ENCODE results near the gene MYOT. TPM values are rescaled to one million over a fixed set of nuclear protein-coding genes. Genes with fewer than 3 reads are reported as not detected.

MYOT gene
- total RNA-seq, 1 donor = not detected

- TF ChIP-seq CTCF (IDR thresholded peaks at IDR 0.05; ENCODE audit: insufficient read depth, low read length) = no peak
- DNase-seq (ENCODE audit: low read depth) = no peak
- H3K4me3 ChIP-seq (ENCODE audit: low read depth, low read length) = no peak overlapping the region
Observed at GRCh38 chr5:137894586-137894985, 26.9 kb downstream of the MYOT start.

DNA sequence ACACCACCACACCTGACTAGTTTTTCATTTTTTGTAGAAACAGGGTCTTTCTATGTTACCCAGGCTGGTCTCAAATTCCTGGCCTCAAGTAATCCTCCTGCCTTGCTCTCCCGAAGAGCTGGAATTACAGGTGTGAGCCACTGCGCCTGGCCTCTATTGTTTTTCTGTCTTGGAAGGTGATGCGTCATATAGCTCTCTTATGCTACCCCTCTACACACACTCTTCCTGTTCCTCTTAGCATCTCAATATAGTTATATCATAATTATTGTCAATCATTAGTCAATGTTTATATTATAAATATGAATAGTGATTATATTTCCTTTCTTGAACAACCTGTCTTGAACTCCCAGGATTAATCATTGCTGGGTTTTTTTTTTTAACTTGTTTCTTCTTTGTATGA lies 28.9 kb downstream of the MYOT start:
- no peak for DNase-seq (ENCODE audit: low read depth)
- H3K4me3 ChIP-seq (ENCODE audit: low read depth, low read length) = no peak overlapping the region
- no peak for TF ChIP-seq CTCF (IDR thresholded peaks at IDR 0.05; ENCODE audit: insufficient read depth, low read length)

GRCh38 chr5:137899493-137899892 lies 31.8 kb downstream of the MYOT start:
- TF ChIP-seq CTCF (IDR thresholded peaks at IDR 0.05; ENCODE audit: insufficient read depth, low read length) = no peak
- H3K4me3 ChIP-seq (ENCODE audit: low read depth, low read length) = no peak overlapping the region
- DNase-seq (ENCODE audit: low read depth) = no peak

DNA sequence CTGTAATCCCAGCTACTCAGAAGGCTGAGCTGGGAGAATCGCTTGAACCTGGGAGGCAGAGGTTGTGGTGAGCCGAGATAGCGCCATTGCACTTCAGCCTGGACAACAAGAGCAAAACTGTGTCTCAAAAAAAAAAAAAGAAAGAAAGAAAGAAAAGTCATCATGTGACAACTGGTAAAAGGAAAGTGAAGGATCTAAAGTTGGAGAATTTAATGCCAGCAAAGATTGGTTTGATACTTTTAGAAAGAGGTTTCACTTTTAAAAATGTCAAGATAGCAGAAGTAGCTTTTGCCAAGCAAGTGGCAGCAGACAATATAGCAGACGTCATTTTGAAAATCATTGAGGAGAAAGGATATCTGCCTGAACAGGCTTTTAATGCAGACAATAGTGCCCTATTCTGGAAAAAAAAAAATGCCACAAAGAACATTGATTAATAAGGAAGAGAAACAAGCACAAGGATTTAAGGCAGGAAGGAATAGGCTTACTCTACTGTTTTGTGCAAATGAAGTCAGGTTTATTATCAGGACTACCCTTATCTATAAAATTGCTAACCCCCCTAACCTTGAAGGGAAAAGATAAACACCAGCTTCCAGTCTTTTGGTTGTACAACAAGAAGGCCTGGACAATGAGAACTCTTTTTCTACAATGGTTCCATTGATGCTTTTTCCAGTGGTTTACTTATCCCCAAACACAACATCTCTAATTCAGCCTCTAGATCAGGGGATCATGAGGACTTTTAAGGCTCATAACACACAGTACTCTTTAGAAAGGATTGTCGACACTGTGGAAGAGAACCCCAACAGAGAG lies 33.6 kb downstream of the MYOT start:
- DNase-seq (ENCODE audit: low read depth) = no peak
- TF ChIP-seq CTCF (IDR thresholded peaks at IDR 0.05; ENCODE audit: insufficient read depth, low read length) = no peak
- H3K4me3 ChIP-seq (ENCODE audit: low read depth, low read length) = no peak overlapping the region

DNA sequence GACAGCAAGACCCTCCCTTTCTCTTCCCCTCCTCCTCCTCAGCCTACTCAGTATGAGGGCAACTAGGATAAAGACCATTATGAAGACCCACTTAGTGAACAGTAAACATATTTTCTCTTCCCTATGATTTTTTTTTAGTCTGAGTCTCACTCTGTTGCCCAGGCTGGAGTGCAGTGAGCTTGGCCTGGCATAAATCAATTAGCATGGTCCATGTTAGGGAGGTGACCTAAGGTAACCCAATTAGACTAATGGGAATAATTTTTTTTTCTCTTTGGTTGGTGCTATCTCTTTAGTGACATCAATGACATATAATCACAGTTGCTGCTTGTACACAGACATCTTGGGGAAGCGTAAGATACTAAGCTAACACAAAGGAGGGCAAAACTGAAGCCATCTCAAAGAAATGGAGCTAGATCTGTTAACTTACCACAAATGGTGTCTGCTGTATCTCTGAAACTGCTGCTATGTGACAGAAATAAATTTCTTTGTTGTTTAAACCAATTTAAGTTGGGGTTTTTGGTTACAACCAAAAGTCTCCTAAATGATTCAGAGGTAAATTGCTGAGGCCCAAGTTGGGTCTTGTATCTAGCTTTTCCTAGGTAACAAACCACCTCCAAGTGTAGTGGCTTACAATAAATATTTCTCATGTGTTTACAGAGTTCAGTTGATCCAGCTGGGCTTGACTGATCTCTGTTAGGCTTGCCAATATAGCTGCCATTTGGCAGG lies 34.9 kb downstream of the MYOT start:
- TF ChIP-seq CTCF (IDR thresholded peaks at IDR 0.05; ENCODE audit: insufficient read depth, low read length) = no peak
- H3K4me3 ChIP-seq (ENCODE audit: low read depth, low read length) = no peak overlapping the region
- no peak for DNase-seq (ENCODE audit: low read depth)

DNA sequence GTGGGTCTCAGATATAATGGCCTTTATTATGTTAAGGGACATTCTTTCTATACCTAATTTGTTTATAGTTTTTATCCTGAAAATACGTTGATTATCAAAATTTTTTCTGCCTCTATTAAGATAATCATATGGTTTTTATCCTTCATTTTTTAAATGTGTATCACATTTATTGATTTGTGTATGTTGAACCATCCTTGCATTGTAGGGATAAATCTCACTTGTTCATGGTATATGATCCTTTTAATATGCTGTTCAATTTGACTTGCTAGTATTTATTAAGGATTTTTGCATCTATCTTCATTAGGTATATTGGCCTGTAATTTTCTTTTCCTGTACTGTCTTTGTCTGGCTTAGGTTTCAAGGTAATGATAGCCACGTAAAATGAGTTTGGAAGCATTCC lies 47.1 kb downstream of the MYOT start:
- H3K4me3 ChIP-seq (ENCODE audit: low read depth, low read length) = no peak overlapping the region
- no peak for DNase-seq (ENCODE audit: low read depth)
- no peak for TF ChIP-seq CTCF (IDR thresholded peaks at IDR 0.05; ENCODE audit: insufficient read depth, low read length)
